ENCODE results near the gene TCOF1.

Gene TCOF1

DNA sequence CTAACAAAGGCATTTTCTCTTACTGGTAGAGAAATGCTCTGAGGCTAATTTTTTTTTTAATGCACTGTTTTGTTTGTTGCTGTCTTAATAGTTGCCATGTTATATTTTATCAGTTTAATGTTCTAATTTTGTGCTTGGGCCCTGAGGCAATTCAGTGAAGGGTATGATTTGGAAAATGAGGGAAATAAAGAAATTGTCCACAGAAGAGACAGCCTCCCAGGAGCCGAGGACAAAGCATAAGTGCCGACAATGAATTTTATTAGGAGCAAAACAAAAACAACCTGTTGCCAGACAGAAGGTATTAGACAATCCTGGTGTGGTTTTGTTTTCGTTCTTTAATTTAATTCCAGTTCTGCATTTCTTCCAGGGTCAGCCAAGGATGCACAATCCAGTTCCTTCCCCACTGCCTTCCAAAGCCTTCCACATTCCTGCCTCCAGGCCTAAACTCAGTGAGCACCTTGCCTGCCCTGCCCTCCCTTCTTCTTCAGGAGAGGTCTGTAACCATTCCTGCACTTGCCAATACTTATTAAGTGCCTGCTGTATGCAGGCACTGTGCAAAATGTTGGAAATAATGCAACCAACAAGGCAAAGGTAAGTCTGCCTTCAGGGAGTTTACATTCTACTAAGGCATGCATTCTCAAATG lies 4.3 kb upstream of the TCOF1 start:
- DNase-seq, result no peak

DNA sequence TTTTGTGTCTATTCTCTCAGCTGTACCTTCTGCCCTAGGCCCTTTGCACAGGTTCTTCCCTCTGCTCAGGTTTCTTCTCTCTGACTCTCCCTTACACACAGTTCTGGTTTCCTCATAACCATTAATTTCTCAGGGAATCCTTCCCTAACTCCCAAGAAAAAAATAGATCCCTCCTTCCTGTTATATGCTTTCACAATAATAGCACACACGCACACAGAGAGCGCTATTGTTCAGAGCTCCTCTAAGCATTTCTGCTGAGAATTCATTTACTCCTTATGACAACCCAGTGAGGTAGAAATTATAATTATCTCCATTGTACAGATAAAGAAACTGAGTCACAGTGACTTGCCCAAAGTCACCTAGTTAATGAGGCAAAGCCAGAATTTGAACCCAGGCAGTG lies 1.7 kb upstream of the TCOF1 start:
- DNase-seq, result no peak

DNA sequence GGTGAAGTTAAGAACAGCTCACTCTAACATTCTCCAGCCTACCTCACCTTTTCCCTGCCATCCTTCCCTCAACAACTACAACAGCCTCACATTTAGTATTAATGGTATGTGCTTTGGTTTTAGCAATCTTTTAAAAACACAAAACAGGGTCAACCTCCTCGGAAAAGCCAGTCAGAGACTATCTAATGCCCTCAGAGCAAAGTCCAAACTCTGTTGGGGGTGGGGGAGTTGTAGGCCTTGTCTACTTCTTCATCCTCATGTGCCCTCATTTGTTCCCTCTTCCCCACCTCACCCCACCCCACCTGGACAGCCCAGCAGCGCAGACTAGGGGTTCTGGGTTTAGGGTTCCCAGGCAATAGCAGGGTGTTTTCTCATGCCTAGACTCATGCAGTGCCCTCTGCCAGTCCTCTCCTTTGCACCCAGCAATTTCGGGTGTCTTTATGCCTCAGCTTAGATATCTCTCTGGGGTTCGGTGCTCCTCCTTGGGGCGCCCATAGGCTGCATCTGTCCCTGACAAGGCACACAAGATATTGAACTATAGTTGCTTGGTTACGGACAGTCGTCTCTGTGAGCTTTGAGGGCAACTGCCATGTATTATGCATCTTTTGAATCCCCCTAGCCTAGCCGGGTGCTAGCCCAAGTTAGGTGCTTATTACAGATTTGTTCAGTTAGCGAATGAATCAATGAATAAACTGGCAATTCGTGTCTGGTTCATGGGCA lies 762 bp upstream of the TCOF1 start:
- no peak for DNase-seq

DNA sequence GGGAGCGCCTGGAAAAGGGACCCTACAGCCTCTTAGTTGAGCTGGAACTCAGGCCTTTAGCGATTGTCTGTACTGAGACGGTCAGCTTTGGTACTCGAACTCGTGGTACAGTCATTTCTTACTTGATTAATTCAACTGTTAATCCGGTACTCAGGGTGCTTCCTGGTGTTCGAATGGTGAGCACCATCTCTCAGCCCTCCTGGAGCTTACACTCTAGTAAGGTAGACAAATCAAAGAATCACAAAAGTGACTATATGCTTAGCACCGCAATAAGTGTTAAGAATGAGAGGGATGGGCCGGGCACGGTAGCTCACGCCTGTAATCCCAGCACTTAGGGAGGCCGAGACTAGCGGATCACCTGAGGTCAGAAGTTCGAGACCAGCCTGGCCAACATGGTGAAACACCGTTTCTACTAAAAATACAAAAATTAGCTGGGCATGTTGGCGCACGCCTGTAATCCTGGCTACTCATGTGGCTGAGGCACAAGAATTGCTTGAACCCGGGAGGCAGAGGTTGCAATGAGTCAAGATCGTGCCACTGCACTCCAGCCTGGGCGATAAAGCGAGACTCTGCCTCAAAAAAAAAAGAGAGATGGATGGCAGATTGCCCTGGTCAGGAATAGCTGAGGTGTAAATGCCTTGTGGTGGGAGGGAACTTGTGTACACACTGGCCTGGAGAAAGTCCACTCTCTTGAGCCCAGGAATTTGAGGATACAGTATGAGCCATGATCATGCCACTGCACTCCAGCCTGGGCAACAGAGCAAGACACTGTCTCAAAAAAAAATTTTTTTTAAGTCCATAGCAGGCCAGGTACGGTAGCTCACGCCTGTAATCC lies 981 bp downstream of the TCOF1 start:
- DNase-seq, result no peak

DNA sequence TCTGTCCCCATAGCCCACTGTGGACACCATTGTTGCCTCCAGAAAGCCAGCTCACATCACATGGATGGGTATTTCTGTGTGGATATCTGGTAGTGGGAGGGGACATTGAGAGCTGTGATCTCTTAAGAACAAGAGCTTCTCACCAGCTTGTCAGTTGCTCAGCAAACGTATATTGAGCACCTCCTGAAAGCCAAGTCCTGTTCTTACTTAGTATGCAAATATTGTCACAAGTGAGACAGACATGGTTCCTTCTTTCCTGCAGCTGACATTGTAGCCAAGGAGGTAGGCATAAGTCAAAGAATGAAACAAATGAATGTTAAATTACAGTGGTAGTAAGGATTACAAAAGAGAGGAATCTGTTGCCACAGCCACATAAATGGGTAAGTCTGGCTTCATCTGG lies 3.8 kb downstream of the TCOF1 start:
- no peak for DNase-seq

DNA sequence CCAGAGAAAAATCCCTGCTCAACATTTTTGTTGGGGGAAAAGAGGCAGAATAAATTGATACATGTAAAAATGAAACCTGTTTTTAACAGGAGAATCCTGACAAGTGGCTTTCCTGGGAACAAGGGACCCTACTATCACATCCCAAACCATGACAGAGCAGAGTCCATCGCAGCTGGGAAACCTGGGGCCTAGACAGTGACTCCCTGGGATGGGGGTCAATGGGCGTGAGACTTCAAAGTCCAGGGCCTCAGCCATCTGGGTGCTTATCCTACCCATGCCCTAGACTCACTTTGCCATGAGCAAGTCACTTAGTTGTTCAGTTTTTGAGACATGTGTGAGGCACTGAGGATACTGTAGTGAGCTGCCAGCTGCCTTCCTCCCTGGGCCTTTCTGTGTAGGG lies 5.7 kb downstream of the TCOF1 start:
- DNase-seq, result no peak

DNA sequence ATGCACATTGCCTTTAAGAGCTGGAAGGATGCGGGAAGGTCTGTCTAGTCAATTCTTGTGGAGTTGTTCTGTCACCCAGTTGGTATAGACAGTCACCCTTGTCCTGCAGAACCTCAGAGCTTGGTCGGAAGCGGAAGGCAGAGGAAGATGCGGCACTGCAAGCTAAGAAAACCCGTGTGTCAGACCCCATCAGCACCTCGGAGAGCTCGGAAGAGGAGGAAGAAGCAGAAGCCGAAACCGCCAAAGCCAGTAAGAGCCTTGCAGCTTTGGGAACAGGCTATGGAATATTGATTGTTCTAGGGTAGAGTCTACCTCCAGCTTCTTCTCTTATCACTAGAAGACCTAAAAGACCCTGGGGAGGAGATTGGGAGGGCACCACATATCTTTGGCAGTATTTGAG lies 6.5 kb downstream of the TCOF1 start:
- DNase-seq, result no peak

DNA sequence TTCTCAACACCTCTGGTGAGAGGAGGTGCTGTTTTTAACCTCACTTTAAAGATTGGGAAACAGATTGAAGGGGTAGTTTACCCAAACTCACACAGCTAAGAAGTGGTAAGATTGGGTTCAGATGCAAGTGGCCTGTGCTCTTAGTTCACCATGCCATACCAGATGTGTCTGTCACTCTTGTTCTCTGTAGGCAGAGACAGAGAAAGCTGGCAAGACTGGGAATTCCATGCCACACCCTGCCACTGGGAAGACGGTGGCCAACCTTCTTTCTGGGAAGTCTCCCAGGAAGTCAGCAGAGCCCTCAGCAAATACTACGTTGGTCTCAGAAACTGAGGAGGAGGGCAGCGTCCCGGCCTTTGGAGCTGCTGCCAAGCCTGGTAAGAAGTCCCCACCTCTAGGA lies 11.0 kb downstream of the TCOF1 start:
- DNase-seq, result no peak

DNA sequence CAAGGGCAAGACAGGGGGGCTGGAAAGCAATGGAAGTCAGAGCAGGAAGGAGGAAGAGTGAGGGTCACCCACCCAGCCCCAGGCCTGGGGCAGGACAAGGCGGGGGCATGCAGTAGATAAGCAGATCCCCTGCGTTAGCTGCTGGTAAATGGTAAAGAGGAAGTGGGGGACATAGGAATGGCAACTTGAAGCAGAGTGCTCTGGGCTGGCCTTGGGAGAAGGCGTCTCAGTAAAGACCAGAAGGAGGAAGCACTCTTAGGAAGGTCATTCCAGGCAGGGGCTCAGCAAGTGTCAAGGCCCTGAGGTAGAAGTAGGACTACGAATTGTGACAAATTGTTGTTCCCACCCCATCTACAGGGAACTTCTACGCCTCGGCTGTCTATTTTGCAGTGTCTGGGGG lies 15.1 kb downstream of the TCOF1 start:
- DNase-seq, result no peak

DNA sequence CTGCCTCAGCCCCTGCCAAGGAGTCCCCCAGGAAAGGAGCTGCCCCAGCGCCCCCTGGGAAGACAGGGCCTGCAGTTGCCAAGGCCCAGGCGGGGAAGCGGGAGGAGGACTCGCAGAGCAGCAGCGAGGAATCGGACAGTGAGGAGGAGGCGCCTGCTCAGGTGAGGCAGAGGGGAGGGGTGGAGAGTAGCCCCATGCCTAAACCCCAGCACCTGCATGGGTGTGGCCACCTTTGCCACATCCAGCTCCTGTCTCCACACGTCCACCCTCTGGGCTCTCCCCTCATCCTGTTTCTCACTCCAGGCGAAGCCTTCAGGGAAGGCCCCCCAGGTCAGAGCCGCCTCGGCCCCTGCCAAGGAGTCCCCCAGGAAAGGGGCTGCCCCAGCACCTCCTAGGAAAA lies 17.2 kb downstream of the TCOF1 start:
- no peak for DNase-seq

DNA sequence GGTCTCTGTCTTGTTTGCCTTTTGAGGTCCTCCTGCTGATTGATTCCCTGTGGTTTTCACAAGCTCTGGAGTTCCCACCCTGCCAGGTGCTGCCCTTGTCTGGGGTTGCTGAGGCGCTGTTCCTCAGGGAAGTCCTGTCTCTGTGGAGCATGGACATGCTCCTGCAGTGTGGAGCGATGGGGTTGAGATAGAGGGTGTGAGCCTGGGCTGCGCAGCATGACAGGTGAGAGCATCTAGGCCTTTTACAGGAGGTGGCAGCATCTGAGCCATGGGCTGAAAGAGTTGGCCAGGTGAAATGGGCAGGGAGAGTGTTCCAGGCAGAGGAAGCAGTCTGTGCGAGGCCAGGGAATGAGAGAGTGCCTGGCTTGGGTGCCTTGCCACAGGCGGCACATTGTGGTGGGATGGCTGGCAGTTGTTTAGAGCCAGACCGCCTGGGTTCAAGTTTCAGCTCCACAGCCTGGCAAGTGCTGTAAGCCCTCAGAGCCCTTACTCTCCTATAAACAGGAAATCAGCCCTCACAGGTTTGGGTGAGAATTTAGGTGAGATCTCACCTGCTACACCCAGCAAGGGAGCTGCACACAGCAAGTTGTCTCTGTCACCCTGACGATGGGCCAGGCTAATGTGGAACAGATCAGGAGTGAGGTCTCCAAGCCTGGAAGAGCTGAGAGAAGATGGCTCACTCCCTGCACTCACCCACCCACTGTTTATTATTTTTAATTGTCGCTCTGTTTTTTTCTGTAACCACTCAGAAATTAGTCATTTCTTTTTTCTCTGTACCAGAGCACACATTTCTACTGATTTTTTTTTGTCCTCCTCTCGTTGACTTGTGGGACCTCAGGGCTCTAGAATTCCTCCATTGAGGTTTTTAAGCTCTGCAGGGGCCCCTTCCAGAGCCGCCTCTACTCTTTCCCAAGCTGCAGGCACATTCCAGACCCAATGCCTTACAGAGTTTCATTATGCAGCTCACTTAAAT lies 19.6 kb downstream of the TCOF1 start:
- DNase-seq, result no peak

DNA sequence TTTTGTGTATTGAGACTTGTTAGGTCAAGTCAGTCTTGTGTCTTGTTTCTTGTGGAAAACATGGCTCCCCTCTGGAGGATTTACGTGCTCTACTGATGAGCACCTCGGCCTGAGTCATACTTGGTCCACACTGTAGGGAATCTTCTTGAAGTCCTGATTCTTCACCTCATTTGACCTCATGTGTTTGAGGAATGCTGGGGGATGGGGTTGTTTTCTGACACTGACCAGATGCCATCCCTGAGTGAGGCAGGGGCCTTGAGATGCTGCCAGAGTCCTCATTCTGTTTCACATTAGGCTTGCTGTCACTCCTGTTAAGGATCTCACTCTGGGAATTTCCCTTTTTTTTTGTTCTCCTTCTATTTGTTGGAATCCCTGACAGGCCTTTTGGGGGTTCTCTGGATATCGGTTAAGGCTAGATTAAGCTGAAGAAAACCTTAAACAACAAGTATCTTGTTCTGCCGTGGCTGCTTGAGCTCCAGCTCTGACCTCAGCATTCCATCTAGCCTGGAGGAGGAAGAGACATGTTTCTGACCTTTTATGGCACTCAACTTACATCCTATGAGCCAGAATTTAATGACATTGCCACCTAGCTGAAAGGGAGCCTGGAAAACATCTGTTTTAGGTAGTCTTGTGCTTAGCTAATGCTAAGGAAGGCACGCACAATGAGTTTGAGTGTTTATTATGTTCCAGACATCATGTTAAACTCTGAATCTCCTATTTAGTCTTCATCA lies 20.6 kb downstream of the TCOF1 start:
- no peak for DNase-seq

DNA sequence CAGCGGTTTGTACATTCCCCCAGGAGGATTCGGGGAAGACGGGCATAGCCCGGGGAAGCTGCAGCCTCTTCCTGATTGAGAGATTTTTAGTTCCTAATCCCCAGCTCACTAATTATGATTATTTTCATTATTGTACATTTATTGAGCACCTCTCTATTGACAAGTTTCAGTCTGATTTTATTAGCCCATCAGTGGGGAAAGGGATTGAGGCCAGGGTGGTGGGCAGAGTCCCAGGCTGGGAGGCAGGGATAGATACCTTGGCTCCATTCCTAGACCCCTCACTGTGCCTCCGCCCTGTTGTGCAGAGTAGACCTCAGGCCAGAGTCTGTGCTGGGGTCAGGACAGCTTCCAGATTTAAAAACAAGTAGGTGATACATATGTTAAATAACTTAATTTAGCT lies 27.2 kb downstream of the TCOF1 start:
- no peak for DNase-seq

DNA sequence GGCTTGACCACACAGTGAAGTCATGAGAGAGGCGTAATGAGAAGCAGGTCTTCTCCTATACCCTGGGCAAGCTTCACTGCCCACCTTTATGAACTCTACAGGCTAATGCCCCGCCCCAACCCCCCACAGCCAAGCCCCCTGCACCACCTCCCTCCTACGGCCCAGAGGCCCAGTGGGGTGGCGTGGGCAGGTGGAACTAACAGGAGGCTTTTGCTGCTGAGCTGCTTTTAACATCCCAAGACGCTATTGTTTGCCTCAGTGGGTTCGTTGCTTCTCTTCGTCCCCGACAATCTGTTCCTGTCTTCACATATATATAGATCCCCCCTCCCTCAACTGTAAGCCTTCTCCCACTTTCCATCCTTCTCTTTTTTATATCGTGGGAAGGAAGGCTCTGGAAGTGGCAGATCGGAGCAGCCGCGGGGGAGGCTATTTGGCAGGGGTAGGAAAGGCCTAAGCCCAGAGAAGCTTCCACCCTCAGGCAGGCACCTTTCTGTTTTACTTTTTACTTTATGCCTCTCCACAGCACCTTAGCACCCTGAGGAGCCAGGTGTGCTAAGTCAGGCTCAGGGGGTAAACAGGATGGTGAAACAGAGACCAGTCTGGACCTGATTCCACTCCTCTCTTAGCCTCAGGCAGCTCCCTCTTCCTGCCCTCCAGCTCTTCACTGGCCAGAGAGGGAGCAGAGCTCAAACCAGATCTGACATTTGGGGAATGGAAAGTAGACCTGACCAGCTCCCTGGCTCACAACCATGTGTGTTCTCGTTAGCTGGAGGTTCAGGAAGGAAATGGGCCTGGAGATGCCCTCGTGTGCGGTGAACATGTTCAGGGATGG lies 28.7 kb downstream of the TCOF1 start:
- no peak for DNase-seq

DNA sequence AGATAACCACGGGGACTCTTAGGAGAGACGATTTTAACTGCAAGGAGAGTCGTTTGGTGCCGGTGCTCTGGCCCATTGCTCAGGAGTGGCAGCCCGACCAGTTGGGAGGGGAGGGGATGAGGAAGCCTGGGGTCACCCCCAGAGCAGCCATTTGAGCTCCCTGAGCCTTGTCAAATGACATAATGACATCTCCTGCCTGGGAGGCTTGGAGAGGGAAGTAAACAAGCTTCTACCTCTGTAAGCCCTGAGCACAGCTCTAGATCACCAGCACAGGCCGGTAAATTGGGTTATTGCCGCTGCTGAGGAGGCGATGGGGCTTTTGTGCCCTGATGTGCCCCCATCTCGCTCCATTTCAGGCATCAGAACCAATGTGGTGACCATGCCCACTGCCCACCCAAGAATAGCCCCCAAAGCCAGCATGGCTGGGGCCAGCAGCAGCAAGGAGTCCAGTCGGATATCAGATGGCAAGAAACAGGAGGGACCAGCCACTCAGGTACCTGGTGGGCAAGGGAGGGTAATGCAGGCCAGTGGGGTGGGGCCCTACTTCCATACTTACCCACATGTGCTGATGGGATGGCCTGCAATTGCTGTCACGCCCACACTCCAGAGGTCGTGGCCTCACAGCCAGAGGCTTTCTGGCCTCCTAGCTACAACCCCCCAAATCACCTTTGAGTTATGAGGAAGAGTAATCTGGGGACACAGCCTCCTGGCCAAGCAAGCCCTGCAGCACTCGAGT lies 32.2 kb downstream of the TCOF1 start:
- no peak for DNase-seq

DNA sequence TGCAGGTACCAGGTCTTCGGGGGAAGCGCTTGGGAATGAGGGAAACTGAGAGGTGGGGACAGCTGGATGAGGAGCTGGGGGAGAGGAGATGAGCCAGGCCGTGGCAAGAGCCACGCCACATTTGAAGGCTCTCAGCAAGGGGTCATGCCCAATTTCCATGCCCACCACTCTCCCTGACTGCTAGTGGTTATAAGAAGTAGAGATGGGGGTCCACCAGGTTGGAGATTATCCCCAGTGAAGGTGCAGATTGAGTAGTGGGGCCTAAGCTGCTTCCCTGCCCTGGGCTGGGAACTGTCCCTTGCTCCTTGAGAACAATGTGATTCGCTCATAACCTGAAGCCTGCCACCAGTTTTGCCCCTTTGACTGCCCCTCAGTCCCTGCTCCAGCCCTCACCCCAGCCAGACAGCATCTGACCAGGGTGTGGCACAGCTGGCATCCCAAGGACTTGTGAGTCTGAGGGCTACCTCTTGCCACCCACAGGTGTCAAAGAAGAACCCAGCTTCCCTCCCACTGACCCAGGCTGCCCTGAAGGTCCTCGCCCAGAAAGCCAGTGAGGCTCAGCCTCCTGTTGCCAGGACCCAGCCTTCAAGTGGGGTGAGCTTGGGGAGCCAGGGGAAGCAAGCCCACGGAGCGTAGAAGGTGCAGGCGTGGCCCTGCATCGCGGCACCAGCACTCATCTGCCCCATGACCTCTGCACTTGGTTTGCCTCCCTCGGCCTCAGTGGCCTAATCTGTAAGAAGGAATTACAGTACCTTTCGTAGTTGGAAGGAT lies 33.8 kb downstream of the TCOF1 start:
- DNase-seq, result no peak

DNA sequence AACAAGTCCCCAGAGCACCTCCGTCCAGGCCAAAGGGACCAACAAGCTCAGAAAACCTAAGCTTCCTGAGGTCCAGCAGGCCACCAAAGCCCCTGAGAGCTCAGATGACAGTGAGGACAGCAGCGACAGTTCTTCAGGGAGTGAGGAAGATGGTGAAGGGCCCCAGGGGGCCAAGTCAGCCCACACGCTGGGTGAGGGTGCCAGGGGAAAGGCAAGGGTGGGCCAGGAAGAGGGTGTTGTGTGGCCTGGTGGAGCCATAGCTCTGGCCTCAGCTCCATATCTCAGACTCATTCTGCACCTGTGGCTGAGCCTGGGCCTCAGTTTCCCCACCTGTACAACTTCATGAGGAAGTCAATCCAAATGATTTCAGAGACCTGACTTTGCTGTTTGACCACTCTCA lies 34.5 kb downstream of the TCOF1 start:
- DNase-seq, result no peak

DNA sequence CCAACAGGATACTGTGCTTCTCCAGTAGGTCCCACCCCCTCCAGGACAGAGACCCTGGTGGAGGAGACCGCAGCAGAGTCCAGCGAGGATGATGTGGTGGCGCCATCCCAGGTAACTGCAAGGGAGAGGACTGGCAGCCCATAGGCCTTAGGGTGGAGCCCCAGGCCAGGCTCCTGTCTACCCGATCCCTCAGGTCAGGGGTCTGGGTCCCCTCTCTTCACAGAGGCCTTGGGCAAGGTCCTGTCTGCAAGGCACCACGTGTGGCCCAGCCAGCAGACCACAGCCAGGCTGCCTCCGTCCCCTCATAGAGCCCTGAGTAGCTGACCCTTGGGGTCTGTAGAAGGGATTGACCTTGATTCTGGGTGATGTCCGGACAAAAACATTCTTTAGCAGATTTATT lies 35.2 kb downstream of the TCOF1 start:
- DNase-seq, result no peak

DNA sequence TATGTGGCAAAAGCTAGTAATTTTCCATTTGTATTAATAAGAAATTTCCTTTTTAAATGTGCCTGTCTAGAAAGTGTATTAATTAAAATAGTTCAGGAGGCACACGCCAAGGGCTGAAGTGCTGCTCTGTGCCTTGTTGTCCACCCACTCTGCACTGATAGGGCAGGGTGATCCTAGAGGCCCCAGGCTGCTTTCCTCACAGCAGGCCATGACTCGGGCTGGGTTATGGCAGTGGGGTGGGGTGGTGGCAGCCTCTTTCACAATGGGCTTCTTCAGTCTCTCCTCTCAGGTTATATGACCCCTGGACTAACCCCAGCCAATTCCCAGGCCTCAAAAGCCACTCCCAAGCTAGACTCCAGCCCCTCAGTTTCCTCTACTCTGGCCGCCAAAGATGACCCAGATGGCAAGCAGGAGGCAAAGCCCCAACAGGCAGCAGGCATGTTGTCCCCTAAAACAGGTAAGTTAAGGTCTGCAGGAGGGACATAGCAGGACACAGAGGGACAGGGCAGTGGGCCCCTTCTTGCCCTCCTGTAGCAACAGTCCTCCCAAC lies 35.7 kb downstream of the TCOF1 start:
- DNase-seq, result no peak

Data from T-helper 9 cell (primary cell).